Measurements from ENCODE around the gene THBS3. TPM values are rescaled to one million over a fixed set of nuclear protein-coding genes. Genes with fewer than 3 reads are reported as not detected.
"Not testable (repeated sequence)": the region's sequence is repeated elsewhere in the genome, so short reads cannot be mapped to it uniquely, and the experiment has no call there.

Gene THBS3
- total RNA-seq, 1 donor from 2014 or later: 40.3 TPM

DNA sequence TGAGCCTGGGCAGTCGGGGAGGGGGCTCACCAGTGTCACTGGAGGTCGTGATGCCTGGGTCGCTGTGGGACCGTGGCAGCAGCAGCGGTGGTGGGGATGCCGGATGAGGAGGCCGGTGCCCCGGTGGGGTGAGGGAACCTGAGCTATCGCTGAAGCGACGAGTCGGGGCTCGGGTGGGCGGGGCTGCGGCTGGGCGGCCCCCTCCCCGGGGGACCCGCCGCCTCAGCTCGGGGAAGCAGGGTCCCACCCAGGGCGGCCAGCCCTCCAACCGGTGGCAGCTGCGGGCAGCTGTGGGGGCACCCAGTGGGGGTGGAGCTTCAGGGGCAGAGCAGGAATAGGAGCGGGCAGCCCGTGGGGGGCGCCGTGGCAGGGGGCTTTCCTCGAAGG lies 42.5 kb upstream of the THBS3 start:
- Histone ChIP-seq H3K36me3 (peaks cover 15 to 17% of the 10 kb centered on the region in 2 donors), H3K4me3 (peak overlapping the region; percentile 37 to 42), H3K27me3 (no peaks in the 10 kb centered on the region), H3K9me3 (no peaks in the 10 kb centered on the region), H3K4me1 (peaks cover 16 to 23% of the 10 kb centered on the region in 2 donors), H3K27ac (peak overlapping the region; percentile 14 to 39)
- intact Hi-C loops (cut with DNase I): loop anchor here (1.0 kb wide), 4 partner anchors 23 to 342 kb away; partner anchors contain the start of genes CLK2 and FDPS
- DNase-seq (ENCODE audit: low spot score in 2 of 2): no peak
- TF ChIP-seq, protein P1, sequence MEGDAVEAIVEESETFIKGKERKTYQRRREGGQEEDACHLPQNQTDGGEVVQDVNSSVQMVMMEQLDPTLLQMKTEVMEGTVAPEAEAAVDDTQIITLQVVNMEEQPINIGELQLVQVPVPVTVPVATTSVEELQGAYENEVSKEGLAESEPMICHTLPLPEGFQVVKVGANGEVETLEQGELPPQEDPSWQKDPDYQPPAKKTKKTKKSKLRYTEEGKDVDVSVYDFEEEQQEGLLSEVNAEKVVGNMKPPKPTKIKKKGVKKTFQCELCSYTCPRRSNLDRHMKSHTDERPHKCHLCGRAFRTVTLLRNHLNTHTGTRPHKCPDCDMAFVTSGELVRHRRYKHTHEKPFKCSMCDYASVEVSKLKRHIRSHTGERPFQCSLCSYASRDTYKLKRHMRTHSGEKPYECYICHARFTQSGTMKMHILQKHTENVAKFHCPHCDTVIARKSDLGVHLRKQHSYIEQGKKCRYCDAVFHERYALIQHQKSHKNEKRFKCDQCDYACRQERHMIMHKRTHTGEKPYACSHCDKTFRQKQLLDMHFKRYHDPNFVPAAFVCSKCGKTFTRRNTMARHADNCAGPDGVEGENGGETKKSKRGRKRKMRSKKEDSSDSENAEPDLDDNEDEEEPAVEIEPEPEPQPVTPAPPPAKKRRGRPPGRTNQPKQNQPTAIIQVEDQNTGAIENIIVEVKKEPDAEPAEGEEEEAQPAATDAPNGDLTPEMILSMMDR (IDR thresholded peaks at IDR 0.05): no peak

DNA sequence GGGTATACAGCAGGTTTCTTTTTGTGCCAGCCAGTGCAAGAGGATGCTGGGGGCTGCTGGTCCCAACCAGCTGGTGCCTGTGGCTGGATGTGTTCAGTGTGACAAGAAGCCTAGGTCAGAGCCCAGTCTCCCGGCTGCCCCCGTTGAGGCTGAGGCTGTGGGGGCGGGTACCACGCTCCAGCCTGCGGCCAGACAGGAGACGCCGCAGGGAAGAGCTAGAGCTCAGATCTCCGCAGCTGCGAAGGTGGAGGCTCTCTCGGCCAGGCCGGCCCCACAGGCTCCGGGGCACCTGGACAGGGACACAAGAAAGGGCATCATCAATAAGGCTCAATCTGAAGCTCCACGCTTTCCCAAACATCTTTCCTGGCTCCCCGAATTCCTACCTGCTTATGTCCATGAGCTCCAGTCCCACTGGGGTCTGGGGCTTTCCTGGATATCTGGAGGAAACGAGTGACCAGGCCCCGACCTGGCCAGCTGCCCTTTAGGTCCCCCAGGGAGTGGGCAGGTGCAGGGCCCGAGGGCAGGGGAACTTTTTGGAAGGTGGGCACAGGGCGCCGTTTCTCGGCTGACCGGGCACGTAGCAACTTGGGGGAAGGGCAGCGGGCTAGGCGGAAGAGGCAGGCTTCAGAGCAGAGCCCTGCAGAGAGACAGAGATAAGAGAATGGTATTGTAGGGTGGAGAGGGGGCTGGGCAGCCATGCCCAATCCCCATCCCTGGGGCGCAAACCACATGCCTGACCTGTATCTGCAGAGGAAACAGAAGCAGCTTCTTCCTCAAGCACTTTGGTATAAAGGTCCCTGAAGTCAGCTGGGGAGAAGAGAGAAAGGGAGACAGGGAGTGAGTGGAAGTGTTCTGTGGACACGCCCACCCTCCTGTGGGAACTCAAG lies 40.2 kb upstream of the THBS3 start:
- H3K27ac ChIP-seq: no peak overlapping the region
- DNase-seq (ENCODE audit: low spot score in 2 of 2): no peak
- H3K9me3 ChIP-seq: no peaks in the 10 kb centered on the region
- TF ChIP-seq, protein P1 (IDR thresholded peaks at IDR 0.05): no peak
- peaks cover 5 to 23% of the 10 kb centered on the region in 2 donors for H3K4me1 ChIP-seq
- H3K36me3 ChIP-seq: peaks cover 15 to 17% of the 10 kb centered on the region in 2 donors
- no peak overlapping the region for H3K4me3 ChIP-seq
- H3K27me3 ChIP-seq: no peaks in the 10 kb centered on the region
- intact Hi-C loops (cut with DNase I): no loop called here

DNA sequence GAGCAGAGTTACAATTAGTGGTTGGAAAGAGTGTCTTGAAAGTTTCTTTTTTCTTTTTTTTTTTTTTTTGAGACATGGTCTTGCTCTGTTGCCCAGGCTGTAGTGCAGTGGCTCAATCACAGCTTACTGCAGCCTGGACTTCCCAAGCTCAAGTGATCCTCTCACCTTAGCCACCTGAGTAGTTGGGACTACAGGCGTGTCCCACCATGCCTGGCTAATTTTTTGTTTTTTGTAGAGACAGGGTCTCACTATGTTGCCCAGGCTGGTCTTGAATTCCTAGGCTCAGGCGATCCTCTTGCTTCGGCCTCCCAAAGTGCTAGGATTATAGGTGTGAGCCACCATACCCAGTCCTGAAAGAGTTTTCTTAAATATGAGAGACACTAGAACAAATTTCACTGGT lies 39.1 kb upstream of the THBS3 start:
- Histone ChIP-seq H3K36me3 (peaks cover 15 to 17% of the 10 kb centered on the region in 2 donors), H3K4me1 (peaks cover 5 to 28% of the 10 kb centered on the region in 2 donors)
- H3K27me3 ChIP-seq; H3K27ac ChIP-seq; H3K9me3 ChIP-seq; intact Hi-C loops (cut with DNase I); DNase-seq (ENCODE audit: low spot score in 2 of 2); H3K4me3 ChIP-seq: not testable (repeated sequence)

DNA sequence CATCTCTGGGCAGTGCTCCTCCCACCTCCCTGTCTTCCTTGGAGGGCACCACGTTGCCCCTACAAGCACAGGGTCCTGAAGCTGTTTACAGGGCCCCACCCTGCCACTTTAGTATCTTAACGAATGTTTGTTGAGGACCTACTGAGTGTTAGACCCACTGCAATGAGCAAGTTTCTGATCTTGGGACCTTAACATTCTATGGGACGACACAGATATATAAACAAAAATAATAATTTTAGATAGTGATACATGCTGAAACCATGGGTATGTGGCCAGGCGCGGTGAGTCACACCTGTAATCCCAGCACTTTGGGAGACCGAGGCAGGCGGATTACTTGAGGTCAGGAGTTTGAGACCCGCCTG lies 37.4 kb upstream of the THBS3 start:
- Histone ChIP-seq H3K4me1 (peaks cover 3 to 30% of the 10 kb centered on the region in 2 donors), H3K27ac (peak overlapping the region; percentile 83 to 92), H3K36me3 (peaks cover 15 to 17% of the 10 kb centered on the region in 2 donors), H3K9me3 (no peaks in the 10 kb centered on the region), H3K27me3 (no peaks in the 10 kb centered on the region), H3K4me3 (peak overlapping the region; percentile 69 to 80)
- DNase-seq (ENCODE audit: low spot score in 2 of 2): no peak
- TF ChIP-seq, protein P1 (IDR thresholded peaks at IDR 0.05): no peak
- intact Hi-C loops (cut with DNase I): loop anchor here (2.0 kb wide), 1 partner anchor 18 kb away; no protein-coding TSS in a partner anchor

DNA sequence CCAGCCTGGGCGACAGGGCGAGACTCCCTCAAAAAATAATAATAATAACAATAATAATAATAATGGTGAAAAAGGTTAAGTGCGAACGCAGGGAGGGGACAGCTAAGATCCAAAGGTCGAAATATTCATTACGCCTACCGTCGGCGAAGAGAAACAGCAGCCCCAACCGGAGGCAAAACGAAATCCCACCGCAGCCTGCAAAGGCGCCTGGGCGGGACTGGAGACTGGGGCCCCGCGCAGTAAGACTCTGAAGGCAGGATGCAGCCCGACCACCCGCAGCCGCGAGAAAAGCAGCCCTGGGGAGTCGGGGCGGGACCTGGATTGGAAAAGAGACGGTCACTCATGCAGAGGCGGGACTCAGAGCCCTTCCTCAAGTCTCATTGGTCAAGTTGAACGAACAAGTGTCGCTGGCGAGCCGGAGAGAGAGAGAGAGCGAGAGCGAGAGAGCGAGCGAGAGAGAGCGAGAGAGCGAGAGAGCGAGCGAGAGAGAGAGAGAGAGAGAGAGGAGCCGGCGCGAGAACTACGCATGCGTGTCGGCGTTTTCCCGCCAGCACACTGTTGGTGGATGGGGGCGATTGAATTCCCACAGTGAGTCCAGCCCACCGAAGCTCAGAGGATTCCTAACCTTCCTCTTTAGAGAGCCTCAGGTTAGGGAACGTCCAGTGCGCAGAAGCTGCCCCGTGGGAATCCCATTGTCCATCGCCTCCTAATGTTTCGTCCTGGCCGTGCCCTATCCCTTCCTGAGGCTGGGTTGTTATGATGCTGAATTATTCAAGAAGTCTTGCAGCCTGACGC lies 36.9 kb upstream of the THBS3 start:
- H3K4me3 ChIP-seq: peak overlapping the region; percentile 69 to 80
- H3K9me3 ChIP-seq: no peaks in the 10 kb centered on the region
- H3K36me3 ChIP-seq: peaks cover 15 to 17% of the 10 kb centered on the region in 2 donors
- intact Hi-C loops (cut with DNase I): loop anchor here (1.0 to 2.0 kb wide), 3 partner anchors 18 to 319 kb away; partner anchors contain the start of gene THBS3
- TF ChIP-seq, protein P1 (IDR thresholded peaks at IDR 0.05): peak; percentile 27 to 99 (median 58)
- peaks cover 3 to 28% of the 10 kb centered on the region in 2 donors for H3K4me1 ChIP-seq
- no peaks in the 10 kb centered on the region for H3K27me3 ChIP-seq
- DNase-seq (ENCODE audit: low spot score in 2 of 2): peak; percentile 97 to 99
- H3K27ac ChIP-seq: peak overlapping the region; percentile 83 to 92

Data from ascending aorta (tissue), 2 donors.